ENCODE data around the gene CADPS2.

The CADPS2 gene

DNA sequence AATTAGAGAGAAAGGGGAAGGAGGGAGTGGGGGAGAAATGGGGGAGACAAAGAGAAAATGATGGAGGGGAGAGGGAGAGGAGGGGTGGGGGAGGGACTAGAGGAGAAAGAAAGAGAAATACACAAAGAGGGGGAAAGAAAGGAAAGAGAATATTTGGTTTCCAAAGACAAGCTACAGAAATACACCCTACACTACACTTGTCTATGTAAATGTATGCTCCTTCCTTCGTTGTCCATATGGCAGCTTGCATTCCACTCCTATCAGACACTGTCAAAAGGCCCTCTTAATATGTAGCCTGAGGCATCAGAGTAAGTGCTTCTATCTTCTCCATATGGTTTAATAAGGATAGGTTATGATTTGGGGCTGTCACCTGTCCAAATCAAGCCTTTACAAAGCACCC, 488.9 kb downstream of the CADPS2 start:
- H3K4me3 ChIP-seq (ENCODE audit: low read depth, low read length) = no peak overlapping the region
- TF ChIP-seq, protein P1, sequence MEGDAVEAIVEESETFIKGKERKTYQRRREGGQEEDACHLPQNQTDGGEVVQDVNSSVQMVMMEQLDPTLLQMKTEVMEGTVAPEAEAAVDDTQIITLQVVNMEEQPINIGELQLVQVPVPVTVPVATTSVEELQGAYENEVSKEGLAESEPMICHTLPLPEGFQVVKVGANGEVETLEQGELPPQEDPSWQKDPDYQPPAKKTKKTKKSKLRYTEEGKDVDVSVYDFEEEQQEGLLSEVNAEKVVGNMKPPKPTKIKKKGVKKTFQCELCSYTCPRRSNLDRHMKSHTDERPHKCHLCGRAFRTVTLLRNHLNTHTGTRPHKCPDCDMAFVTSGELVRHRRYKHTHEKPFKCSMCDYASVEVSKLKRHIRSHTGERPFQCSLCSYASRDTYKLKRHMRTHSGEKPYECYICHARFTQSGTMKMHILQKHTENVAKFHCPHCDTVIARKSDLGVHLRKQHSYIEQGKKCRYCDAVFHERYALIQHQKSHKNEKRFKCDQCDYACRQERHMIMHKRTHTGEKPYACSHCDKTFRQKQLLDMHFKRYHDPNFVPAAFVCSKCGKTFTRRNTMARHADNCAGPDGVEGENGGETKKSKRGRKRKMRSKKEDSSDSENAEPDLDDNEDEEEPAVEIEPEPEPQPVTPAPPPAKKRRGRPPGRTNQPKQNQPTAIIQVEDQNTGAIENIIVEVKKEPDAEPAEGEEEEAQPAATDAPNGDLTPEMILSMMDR (IDR thresholded peaks at IDR 0.05; ENCODE audit: control insufficient read depth, extremely low read depth, insufficient read depth) = no peak
- DNase-seq (ENCODE audit: low read depth) = no peak

DNA sequence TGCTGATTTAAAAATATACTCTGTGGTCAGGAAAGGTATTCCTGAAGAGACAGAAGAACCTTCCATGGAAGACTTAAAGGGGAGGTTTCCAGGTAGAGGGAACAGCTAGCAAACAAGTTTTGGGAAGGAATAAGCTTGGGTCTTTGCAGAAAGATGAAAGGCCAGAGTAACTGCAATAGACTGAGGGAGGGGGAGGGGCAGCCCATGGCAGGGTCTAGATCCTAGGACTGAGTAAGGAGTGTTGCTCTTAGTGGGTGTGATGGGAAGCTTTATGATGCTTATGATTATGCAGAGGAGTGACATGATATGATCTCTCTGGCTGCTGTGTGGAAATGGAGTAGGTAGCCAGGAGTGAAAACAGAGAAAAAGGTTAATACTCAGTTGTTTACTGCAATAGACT, 491.7 kb downstream of the CADPS2 start:
- TF ChIP-seq, protein P1 (IDR thresholded peaks at IDR 0.05; ENCODE audit: control insufficient read depth, extremely low read depth, insufficient read depth) = no peak
- DNase-seq (ENCODE audit: low read depth) = no peak

DNA sequence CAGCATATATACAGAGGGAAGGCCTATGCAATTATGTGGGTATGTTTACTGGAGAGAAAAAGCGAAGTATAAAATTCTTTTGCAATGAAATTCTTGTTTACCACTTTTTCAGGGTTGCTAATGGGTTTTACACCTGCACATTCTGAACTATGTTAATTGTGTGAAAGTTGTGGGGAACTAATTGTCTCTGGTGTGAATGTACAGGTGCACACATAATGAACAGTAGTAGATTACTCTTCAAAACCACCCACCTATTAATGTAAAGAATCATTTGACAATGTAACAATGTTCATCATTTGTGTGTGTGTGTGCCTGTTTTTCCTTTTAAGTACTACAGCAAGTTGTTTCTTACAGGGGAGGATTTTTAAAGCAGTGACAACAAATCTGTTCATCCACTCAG, 501.7 kb downstream of the CADPS2 start:
- TF ChIP-seq, protein P1 (IDR thresholded peaks at IDR 0.05; ENCODE audit: control insufficient read depth, extremely low read depth, insufficient read depth) = no peak
- no peak for DNase-seq (ENCODE audit: low read depth)
- no peak overlapping the region for H3K4me3 ChIP-seq (ENCODE audit: low read depth, low read length)

More for the DNA sequence above, 491.7 kb downstream of the CADPS2 start:
- no peak overlapping the region for H3K4me3 ChIP-seq (ENCODE audit: low read depth, low read length)

DNA sequence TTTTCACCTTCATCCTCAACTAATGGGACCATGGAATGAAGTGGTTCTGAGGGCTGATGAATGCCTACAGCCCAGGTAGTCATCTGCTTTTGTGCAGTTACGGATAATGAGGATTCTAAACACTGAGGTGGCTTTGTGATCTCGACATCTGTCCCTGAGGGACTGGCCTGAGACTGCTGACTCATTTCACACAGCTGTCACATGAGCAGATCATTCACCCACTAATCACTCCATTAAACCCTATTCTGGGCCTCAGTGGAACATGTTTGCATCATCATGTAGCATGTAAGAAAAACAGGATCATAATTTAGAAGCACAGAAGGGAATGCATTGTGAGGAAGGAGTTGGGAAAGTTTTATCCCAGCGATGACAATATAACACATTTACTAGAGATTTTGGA, 502.3 kb downstream of the CADPS2 start:
- H3K4me3 ChIP-seq (ENCODE audit: low read depth, low read length) = no peak overlapping the region
- no peak for DNase-seq (ENCODE audit: low read depth)
- TF ChIP-seq, protein P1 (IDR thresholded peaks at IDR 0.05; ENCODE audit: control insufficient read depth, extremely low read depth, insufficient read depth) = no peak

DNA sequence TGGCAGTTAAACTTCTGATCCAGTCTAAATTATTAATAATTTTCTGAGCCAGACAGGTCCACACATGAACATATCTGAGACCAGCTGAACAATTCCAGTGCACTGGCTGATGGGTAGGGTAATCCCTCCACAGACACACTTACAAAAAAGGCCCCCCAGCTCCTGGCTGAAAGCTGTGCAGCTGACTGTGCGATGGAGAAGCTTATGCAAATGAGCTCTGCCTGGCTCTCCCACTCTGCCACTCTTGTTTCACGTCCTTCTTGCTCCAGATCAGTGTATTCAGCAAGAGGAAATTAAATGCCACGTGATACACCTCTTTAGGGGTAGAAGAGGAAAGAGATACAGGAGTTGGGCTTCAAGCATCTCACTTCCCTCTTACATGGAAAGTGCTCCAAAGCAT, 505.3 kb downstream of the CADPS2 start:
- TF ChIP-seq, protein P1 (IDR thresholded peaks at IDR 0.05; ENCODE audit: control insufficient read depth, extremely low read depth, insufficient read depth) = no peak
- no peak for DNase-seq (ENCODE audit: low read depth)
- H3K4me3 ChIP-seq (ENCODE audit: low read depth, low read length) = no peak overlapping the region

DNA sequence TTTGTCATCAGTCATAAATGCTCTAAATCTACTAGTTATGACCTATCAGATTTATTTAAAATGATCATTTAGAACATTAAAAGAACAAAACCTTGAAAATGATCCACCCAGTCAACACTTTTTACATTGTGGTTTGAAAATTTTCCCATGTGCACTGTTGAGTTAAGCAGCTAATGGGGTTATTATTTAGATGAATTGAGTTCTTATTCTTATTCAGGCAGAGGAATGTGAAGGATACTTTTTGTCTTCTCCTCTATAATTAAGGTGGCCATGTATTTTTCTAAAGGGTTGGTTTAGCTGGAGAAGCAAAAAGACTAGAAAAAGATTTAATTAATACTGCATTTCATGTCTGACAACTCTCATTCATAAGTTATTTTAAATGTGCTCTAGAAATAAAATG, 506.8 kb downstream of the CADPS2 start:
- no peak for DNase-seq (ENCODE audit: low read depth)
- H3K4me3 ChIP-seq (ENCODE audit: low read depth, low read length) = no peak overlapping the region
- TF ChIP-seq, protein P1 (IDR thresholded peaks at IDR 0.05; ENCODE audit: control insufficient read depth, extremely low read depth, insufficient read depth) = no peak

DNA sequence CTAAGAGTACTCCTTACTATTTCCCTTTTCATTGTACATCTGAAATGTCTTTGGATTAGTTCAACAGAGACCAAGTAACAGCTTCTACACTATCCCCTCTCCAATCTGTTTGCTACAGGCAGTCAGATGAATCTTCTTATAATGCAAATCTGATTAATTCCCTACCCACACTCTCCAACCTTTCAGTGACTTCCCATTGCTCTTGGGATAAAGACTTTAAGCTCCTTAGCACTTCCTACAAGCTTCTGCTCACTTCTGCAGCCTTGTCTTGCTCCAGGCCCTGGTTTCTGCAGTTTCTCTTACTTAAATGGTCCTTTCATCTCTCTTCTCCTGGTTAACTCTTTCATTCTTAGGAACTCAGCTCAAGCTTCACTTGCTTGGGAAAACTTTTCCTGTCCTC, 516.5 kb downstream of the CADPS2 start:
- no peak for DNase-seq (ENCODE audit: low read depth)
- TF ChIP-seq, protein P1 (IDR thresholded peaks at IDR 0.05; ENCODE audit: control insufficient read depth, extremely low read depth, insufficient read depth) = no peak
- no peak overlapping the region for H3K4me3 ChIP-seq (ENCODE audit: low read depth, low read length)

All from LNCaP clone FGC (cell line).